Dermis microvascular lymphatic vessel endothelial cell (primary cell): ENCODE measurements around the gene CARD9. TPM values are rescaled to one million over a fixed set of nuclear protein-coding genes. Genes with fewer than 3 reads are reported as not detected.

Source experiments
- DNase-seq, 2 donors: peaks; one replicate each; pipeline versions ENCODE4 v3.0.0 to v3.0.0-alpha.2; 2010; ENCODE audit warnings: low read depth in 2 of 2
- total RNA-seq: library from RNA; depleted of rRNA; stranded (reverse); fragments of >200 nt; gene quantifications from 2 replicates; pipeline ENCODE4 v1.2.1, GENCODE V29; 2014

The CARD9 gene
- total RNA-seq, 1 donor from 2014 or later = 0.26 TPM

DNA sequence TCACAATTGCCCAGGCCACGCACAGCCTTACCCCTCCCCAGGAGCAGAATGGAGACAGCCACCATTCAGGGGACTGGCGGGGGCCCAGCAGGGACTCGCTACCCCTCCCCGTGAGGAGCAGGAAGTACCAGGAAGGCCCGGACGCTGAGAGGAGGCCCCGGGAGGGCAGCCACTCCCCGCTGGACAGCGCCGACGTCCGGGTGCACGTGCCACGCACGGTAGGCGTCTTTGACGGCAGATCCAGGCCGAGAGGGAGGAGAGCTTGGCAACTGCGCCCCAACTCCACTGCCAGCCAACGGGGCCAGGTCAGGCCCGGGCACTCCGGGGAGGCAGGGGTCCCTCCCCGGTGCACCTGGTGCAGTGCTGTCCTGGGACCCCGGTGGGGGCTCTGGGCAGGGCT lies 23.9 kb downstream of the CARD9 start:
- DNase-seq = no peak

DNA sequence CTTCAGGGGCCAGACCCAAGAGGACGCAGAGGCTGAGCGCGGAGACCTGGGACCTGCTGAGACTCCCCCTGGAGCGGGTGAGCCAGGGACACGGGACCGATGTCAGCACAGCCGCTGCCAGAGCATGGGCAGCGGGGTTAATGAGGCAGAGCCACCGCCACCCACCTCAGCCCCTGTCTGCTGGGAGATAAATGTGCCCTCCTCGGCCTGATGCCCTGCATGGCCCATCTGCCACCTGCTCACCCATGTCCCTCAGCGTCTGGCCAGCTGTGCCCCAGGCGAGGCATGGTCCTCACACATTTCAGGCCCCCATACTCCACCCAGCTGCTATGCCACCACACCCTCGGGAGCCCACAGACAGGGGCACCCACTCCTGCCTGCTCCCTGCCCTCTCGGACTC lies 24.8 kb downstream of the CARD9 start:
- no peak for DNase-seq

DNA sequence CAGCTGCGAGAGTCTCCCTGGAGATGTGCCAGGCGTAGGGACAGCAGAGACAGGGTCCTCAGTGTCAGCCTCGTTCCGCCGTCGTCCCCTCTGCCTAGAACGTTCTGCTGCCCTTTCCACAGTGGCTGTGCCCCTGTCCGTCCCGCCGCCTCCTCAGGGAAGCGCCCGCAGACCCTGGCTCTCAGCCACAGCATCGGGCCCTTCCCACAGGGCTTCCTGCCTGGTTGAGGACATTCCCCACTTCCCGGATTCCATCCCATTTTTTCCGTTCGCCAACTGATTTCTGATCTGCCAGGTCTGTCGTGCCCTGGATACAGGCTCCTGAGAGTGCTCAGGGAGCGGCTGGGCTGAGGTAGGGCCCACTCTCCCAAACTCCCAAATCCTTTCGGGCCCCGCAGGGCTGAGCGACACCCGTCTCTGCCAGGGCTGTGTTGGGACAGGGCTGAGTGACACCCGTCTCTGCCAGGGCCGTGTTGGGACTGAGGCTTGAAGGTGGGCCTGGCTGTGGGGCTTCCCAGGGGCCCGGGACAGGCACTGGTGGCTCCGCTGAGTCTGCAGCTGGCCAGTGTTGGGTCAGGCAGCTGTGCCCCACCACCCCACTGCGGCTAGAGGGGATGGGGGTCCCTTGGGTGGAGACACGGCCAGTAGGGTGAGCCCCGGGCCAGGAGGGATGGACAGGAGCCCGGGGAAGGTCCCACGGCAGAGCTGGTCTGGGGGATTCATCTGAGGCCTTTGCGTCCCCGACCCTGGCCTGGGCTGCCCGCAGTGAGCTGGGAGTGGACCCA lies 25.8 kb downstream of the CARD9 start:
- DNase-seq = peak; percentile 14 to 45

DNA sequence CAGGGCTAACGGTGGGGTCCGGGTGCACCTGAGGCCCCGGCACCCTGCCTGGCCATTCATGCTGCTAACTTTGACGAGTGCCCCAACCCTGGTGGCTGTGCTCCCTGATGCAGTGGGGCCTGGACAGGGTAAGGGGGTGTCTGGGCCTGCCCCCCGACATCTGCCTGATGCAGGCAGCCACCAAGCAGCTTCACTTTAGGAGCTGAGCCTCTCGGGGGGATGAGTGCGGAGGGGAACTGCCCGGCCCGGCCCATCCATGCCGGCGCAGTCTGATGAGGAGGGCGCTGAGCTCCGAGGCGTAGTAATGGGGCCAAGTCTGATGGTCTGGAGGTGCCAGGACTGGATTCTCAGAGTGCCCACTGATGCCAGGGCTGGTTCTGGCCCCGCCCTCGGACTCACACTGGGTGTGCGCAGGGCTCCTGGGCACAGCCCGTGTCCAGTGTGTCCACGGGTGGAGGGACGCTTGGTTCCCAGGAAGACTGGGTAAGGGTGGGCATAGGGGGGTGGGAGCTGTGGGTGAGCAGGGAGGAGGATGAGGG lies 26.5 kb downstream of the CARD9 start:
- DNase-seq = no peak

DNA sequence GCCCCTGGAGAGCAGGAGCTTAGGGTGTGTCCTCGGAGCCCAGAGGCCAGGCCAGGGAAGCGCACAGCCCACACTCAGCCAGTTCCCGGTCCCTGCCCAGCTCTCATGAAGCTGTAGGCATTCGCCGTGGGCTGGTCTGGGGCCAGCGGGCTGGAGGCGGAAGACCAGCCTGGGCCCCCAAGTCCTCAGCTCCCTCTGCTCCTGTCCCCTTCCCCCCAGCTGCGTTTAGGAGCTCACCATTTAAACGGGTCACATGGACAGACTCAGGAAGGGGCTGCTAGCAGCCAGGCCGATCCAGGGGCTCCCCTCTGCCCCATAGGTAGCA lies 27.4 kb downstream of the CARD9 start:
- no peak for DNase-seq

DNA sequence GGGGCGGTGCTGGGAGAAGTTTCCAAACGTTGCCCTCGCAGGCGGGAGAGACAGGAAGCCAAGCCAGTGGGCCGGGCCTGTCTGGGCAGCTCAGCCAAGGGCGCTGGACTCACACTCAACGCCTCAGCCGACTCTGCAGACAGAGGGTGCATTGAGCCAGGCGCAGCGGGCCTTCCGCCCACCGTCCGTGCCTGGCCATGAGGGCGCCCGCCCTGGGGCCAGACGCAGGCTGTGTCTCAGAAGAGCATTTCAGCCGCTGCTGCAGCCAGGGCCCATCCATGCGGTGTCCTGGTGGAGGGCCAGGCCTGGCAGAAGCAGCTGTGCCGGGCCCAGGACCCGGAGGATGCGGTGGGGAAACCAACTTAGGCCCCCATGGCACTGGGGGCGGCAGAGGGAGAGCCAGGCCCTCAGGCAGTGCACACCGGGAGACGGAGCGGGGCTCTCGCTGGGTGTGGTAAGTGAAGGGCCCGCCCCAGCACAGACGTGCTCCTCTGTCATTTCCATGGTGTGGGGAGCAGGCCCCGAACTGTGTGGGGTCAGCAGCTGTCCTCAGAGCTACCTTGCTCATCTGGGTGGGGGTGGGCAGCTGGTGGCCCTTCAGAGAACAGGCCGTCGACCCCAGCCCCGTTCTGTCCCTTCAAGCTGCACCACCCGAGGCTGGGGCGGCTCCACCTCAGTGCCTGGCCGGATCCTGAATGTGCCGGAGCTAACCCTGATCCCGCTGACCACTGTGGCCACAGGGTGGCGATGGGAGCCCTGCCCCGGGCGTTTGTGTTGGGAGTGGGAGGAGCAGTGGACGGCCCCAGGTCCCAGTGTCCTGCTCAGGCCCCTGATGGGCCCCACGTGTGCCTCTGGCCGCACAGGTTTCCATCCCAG lies 27.9 kb downstream of the CARD9 start:
- peak; percentile 27 to 51 for DNase-seq

DNA sequence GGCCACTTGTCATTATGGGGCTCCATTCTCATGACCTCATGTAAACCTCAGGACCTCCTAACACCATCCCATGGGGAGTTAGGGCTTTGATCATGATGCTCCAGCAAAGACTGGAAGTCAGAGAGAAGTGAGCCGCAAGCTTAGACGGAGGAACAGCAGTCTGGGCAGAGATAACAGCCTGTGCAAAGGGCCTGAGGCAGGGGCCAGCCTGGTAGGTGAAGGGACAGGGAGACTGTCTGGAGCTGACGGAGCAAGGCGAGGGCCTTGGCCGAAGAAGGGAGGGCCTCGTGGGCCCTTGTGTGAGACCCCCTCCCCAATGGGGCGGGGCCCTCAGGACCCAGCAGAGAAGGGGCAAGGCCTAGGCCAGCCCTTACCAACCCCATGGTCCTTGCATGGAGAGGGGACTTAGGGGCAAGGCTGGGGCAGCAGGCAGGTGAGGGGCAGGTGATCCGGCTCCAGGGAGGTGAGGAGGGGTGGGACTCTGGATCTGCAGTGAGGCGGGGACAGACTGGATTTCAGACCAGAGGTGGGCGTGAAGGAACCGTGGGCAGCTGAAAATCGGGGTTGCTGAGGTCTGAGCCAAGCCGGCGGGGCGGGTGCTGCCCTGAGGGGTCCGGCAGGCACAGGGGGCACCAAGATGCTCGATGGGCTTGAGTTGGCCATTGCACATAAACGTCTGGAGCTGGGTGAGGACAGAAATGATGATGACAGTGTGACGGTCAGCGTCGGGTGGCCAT lies 28.8 kb downstream of the CARD9 start:
- DNase-seq = no peak

DNA sequence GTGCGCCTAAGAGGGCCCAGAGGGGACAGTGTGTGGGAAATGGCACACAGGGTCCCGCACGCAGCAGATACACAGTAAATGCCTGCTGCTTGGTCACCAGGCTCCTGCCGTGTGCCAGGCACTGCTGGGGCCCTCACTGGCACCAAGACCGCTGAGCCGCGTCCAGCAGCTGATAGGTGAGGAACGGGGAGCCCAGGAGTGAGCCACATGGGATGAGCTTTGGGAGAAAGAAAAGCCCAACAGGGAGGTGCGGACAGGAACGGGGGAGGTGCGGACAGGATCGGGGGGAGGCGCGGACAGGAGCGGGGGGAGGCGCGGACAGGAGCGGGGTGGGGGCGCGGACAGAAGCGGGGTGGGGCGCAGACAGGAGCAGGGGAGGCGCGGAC lies 29.6 kb downstream of the CARD9 start:
- DNase-seq = no peak

DNA sequence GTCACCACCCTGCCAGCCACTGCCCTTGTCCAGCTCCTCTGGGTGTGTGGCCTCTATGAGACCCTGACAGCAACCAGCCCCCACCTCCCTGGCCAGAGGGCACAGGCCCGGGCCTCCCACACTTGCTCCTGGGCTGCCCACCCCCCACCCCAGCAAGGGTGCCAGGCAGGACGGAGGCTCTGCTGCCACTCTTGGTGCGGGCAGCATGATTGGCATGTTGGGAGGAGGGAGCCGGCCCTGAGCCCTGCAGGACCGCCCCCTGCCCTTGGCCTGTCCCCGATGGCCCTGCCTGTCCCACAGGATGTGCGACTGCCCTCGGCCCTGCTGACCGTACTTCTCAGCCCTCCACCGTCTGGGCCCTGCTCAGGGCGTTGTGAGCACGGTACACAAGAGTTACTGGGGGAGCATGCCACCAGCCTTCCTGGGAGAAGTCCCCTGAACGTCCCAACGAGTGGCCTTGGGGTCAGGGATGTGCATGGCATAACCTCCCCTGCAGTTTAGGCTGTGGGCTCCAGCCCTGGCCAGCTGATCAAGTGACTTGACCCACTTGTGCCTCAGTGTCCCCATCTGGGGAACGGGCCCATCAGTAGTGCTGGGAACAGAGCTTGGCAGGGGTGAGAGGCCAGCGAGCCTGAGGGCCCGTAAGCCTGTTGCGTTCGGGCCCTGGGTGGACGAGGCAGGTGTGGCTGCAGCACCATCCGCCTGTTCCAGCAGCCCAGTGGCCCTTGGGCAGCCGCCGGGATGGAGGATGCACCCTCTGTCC lies 30.2 kb downstream of the CARD9 start:
- no peak for DNase-seq

DNA sequence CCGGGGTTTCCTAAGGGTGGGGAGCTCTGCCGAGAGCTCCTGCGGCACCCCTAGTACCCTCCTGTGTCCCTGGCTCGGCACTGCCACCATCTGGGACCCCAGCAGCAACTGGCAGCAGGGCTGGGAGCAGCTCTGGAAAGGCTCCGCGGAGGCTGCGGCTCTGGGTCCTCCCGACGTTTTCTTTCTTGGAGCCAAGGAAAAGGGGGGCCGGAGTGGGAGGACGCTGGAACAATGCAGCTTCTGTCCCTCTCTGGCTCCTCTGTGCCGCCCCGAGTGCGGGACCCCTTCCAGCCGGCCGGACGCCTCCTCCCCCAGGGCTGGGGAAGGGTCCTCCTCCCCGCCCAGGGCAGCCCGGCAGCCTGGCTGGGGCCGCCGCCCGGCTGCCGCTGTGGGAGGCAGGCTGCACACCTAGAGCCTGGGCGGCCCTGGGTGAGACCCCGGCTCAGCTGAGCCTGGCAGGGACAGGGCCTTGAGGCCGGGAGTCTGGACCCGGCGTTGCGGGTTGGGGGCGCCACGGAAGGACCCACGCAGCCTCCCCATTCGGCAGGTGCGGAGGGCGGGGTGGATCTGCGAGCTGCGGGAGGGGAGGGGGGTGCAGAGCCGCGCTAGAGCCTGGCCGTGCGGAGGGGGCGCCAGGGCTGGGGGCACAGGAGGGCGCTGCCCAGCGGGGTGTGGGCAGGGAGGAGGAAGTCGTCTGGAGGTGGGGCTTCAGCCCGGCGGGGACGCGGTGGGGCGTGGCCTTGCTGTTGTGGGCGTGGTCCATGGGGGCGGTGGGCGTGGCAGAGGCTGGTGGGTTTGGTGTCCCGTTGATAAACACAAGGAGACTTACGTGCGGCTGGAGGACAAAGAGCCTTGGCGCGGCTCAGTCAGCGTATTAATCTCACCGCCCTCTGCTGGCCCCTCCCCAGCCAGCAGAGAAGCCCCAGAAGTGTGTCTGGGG lies 31.0 kb downstream of the CARD9 start:
- peak in 1 of 2 donors; percentile 73 for DNase-seq

DNA sequence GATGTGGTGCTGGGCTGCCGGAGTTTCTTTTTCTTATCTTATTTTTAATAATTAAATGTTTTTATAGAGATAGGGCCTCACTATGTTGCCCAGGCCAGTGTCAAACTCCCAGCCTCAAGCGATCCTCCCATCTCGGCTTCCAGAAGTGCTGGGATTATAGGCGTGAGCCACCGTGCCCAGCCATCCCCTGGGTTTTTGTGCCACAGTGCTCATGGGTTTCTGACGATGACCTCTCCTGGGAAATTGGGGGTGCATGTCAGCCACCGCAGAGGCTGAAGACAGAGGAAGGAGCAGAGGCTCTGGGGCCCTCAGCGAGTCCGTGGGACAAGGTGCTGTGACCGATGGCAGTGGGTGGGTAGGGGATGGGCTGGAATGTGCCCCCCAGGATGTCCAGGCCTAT lies 31.7 kb downstream of the CARD9 start:
- DNase-seq = no peak

DNA sequence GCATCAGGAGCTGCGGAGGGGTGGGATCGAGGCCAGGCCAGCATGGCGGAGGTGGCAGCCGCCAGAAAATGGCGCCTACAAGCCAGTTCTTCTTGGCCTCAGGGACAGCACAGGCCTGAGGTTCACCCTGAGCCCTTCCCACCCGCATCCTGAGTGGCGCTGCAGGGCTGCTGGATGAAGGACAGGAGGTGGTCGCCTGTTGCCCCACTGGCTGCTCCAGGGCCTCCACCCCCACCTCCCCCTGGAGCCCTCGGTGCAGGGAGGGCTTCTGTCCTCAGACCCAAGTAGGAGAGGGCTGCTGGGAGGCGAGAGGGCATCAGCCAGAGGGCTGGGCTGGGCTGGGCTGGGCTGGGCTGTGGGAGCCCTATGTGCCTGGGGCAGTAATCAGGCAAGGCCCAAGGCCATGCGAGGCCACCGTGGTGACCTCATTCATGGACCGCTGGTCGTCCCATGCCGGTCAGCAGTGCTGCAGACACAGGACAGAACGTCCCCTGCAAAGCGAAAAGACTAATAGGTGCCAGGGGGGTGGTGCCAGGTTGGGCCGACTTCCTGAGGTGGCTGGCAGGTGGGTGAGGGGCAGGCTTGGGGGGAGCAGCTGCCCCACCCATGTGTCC lies 32.3 kb downstream of the CARD9 start:
- no peak for DNase-seq

DNA sequence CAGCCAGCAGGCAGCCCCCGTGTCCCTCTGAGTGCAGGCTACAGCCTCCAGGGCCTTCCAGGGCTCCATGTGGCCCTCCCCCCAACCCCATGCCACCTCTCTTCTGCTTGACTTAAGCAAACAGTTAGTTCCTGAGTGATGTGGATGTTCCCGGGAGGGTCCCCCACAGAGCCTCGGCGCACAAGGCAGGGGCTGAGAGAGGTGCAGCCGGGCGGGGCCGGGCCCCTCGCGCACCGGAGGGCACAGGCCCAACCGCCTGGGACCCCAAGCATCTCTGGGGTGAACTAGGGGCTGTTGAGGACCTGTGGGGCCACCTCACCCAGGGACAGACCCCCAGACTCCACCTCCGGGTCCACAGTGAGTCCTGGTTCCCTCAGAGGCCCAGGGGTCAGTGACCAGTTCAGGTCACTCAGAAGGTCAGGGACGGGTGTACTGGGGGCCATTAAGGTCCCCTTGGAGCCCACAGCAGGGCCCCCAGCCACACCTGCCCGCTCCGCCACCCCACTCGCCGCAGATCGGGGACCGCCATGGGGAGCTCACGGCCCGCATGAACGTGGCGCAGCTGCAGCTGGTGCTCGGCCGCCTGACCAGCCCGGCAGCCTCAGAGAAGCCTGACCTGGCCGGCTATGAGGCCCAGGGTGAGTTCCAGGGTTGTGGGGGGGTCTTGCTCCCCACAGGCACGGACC lies 33.0 kb downstream of the CARD9 start:
- no peak for DNase-seq

DNA sequence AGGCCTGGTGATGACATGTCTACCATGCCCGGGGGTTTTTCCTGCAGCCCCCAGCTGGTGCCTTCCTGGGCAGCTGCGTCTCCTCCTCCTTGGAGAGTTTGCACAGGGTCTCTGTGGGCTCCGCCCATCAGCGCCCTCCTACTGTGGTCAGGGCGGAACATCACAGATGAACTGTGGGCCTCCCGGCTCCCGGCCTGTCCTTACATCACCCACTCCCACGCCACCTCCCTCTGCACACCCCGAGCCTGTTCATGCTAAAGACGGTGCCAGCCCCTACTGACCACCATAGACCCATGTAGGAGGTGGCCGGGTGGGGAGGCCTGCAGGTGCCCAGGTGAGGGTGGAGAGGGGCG lies 33.5 kb downstream of the CARD9 start:
- DNase-seq = no peak

DNA sequence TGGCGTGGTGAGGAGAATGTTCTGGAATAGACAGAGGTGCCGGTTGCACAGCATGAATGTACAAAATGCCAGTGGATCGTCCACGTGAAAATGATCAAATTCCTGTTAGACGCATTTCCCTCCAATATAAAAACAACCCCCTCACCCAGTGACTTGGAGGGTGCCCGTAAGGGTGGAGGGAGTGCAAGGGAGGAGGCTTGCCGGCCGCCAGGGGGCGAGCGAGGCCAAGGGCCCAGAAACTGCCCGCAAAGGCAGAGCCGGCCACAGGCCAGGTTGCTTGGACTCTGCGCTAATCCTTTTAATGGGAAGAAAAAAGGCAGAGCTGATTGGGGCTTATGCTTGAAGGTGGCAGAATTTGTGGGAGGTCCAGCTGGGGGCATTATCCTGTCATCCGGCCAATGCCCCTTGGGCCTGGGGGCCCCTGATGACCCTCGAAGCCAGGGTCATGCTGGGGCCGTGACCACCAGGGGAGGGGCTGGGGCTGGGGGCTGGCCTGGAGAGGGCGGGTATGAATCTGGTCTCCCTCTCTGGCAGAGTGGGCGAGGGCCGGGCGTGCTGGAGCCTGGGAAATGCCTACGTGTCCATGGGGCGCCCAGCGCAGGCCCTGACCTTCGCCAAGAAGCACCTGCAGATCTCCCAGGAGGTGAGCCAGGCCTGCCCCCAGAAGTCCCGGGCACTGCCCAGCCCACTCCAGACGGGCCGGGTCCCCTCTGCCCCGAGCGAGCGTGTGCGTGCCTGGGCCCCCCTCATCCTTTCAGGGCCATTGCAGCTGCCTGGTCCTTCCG lies 34.1 kb downstream of the CARD9 start:
- peak; percentile 14 to 63 for DNase-seq

DNA sequence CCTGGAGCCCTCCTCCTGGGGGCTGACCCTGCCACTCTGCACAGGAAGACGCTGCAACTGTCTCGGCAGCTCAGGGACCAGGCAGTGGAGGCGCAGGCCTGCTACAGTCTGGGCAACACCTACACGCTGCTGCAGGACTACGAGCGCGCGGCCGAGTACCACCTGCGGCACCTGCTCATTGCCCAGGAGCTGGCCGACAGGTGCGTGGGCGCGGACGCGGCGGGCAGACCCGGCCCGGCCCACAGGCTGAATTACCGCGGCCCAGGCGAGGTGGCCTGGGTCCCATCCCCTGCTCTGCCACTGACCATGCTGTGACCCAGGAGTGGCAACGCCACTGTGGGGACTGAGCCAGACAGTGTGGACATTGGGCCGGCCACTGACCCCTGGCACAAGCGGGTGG lies 35.0 kb downstream of the CARD9 start:
- no peak for DNase-seq

DNA sequence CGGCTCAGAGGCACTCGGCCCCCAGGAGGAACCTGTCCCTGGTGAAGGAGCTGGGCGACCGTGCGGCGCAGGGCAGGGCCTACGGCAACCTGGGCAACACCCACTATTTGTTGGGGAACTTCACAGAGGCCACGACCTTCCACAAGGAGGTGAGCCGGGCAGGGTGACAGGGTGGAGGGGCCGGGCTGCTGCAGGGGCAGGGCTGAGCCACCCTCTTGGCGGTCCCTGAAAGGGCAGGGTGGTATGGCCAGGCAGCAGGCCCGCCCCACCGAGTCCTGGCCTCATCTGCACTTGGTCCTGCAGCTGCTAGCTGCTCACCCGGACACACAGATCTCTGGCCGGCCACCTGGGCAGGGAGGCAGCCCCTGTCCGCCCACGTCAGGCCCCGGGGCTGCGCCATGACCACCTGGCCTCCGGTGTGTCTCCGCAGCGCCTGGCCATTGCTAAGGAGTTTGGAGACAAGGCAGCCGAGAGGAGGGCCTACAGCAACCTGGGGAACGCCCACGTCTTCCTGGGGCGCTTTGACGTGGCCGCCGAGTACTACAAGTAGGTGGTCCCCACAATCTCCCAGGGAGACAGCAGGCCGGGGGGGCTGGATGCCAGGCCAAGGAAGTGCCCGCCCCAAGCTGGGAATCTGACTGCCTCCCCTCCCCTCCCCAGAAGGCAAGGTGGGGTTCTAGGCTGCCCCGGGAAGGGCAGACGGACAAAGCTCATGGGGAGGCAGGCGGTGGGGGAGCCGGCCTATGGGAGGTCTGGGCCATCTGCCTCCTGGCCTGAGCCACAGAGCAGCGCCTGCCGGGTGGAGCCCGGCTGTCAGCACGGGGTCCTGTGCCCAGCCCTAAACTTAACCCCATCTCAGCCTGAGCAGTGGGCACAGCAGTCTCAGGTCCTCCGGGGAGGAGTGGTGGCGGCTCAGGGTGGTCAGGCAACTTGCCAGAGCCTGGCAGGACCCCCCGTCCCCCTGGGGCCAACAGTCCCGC lies 35.8 kb downstream of the CARD9 start:
- no peak for DNase-seq
